GM21786 (cell line): ENCODE data around the gene SH3PXD2A.
"Not testable (repeated sequence)": the region's sequence is repeated elsewhere in the genome, so short reads cannot be mapped to it uniquely, and the experiment has no call there.

Experiments
- ATAC-seq: cut with Tn5 transposase; IDR thresholded peaks from one replicate; pipeline ENCODE4 v1.9.1; 2021; ENCODE audit not compliant: unreplicated experiment

Gene SH3PXD2A

GRCh38 chr10:103613616-103614015, 241.8 kb downstream of the SH3PXD2A start:
- ATAC-seq: no peak

DNA sequence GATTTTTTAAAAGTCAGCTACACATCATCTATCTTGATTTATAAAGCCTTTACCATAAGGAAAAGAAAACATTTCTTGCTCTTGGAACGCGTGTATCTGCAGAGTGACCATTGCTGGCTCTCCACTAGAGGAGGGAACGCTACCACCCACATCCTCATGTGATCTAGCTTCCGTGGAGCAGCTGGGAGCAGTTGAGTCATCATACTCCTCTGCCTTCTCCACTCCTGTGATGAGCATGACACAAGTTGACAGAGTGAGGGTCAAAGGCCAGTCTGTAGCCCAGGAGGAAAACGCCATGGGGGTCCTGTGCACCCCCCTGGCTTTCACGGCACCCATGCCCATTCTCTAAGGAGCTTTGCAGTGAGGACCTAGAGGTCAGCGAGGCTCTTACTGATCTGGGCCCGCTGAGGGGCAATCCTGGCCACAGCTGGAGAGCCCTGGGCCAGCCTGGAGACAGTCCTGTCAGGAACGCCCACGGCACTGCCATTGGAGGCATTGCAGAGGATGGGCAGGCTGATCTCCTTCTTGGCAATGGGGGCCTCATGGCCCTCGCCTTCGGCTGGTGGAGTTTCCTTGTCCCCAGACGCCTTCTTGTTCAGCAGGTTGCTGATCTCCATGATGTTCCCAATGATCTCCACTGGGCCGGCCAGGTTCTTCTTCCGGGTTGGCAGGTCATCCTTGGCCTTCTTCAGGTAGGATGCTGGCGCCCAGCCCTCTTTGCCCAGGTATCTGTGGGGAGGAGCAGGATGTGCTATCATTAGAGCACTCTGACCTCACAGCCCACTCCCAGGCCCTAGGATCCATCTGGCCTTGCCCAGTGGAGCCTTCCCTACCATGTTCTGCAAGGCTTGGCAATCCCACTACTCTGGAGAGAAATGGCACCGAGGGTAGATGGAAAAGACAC, 242.7 kb downstream of the SH3PXD2A start:
- no peak for ATAC-seq

DNA sequence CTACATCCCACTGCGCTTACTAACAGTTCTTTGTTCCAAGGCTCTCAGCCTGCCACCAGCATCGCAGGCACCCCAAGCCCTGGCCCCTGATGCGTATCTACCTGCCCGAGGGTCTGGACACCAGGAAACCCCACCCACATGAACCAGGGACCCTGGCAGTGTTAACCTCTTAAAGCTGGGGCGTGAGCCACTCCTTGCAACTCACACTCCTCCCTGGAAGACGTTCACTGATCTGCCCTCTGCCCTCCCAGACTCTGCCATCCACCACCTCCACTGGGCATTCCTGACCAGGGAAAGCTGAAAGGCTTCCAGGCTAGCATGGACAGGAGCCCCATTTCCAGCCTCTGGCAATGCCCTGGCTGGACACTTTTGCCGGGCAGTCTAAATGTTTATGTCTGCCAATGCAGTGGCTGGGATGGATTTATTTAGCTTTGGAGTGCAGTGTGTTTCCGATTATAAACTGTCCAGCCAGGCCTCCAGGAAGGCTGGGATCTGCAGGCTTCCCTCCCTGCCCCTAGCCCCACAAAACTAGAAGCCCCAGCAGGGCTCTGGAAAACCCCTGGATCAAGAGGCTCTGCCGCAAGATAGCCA, 244.4 kb downstream of the SH3PXD2A start:
- ATAC-seq: no peak

DNA sequence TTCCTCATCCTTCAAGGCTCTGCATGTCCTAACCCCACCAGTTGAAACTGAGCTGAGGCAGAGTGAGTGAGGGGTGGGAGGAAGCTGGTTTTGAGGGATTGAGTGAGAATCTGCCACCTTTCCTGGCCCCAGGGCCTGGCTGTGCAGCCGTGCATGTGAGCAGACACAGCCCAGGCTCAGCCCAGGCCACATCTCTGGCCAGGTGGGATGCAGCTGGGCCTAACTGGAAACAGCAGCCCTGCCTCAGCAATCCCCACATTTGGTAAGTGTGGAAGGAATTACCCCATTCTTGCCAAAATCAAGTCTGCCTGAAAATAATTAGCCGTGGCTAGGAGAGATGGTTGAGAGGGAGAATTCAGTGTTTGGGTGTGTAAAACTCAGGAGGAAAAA, 245.3 kb downstream of the SH3PXD2A start:
- no peak for ATAC-seq

- ATAC-seq: no peak
Measured at GRCh38 chr10:103609231-103610082, 245.9 kb downstream of the SH3PXD2A start.

GRCh38 chr10:103608056-103608455, 247.3 kb downstream of the SH3PXD2A start:
- not testable (repeated sequence) for ATAC-seq

- not testable (repeated sequence) for ATAC-seq
Measured at GRCh38 chr10:103607051-103607450, 248.3 kb downstream of the SH3PXD2A start.

DNA sequence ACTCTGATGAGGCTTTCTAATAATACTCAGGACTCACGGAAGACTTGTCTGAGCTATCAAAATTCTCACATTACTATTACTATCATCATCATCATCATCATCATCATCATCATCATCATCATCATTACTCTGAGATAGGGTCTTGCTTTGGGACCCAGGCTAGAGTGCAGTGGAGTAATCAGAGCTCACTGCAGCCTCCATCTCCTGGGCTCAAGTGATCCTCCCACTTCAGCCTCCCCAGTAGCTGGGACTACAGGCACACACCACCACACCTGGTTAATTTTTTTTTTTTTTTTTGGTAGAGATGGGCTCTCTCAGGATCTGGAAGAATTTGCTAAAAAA, 249.3 kb downstream of the SH3PXD2A start:
- ATAC-seq: not testable (repeated sequence)

GRCh38 chr10:103605359-103606096, 249.8 kb downstream of the SH3PXD2A start:
- ATAC-seq: no peak

DNA sequence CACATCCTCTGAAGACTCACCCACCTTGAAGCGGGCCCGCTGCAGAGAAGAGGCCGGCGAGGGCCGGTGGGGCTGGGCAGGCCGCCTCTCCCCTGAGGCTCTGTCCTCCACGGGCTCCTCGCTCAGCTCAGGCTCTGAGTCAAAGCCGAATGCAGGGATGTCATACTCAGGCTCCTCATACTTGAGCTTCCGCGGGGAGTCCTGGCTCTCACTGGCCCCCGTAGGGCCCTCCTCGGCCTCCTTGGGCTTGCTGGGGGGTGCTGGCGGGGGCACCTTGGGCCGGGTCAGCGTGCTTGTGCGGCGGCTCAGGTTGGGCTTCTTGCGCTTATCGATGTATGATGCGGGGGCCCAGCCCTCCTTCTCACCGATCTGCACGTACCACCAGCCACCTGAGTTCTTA, 252.0 kb downstream of the SH3PXD2A start:
- ATAC-seq: no peak

DNA sequence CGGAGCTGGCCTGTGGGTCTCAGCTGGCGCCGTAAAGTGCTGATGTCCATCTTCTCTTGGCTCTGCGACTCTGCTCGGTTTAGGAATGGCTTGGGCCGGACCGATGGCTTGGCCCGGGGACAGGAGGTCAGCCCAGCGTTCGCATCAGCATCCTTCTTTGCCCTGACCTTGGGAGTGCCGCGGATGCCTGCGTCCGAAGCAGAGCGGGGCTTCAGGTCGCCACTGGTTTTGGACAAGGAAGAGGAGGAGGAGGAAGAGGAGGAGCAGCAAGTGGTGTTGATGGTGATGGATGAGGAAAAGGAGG, 252.6 kb downstream of the SH3PXD2A start:
- no peak for ATAC-seq

- no peak for ATAC-seq
Measured at GRCh38 chr10:103602028-103602851, 253.1 kb downstream of the SH3PXD2A start.

DNA sequence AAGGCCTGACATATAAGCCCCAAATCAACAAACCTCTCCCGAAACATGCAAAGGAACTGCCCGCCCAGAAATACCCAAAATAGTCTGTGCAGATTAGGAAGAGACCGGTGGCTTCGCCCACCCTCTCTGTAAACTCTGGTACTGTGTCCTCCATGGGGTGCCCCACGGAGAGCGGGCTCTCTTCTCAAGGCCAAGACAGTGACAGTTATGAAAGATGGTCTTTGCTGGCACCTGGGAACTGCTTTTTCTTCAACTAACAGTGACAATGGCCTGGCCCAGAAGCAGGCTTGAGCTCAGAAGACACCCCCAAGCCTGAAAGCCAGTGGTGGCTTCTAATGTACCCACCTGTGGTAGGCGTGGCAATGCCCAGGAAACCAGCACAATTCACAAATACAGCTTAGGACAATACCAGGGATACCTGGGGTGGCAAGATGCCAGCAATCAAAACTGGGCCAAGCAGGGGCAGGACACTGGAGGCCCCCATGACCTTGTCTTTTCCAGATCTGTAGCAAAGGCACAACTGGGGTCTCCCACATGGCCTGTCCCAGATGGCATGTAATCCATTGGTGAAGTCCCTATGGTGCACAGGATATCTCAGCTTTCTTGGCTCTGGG, 254.3 kb downstream of the SH3PXD2A start:
- no peak for ATAC-seq

DNA sequence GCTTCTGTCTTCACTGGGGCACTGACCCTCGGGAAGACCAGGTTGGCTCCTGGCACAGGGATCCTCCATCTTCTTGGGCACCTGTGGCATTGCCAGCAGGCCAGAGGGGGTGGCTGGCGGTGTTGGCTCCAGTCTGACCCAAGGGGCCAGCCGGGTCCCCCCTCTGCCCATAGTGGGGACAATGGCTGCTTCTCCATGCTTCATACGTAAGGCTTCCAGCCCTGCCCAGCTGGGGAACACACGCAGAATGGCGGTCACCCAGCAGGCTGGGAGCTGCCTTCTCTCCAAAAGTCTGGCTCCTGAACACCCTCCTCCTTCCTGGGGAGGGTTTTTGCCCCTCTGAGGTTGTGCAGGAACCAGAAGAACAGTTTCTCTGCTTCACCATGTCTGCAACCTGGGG, 255.1 kb downstream of the SH3PXD2A start:
- no peak for ATAC-seq

DNA sequence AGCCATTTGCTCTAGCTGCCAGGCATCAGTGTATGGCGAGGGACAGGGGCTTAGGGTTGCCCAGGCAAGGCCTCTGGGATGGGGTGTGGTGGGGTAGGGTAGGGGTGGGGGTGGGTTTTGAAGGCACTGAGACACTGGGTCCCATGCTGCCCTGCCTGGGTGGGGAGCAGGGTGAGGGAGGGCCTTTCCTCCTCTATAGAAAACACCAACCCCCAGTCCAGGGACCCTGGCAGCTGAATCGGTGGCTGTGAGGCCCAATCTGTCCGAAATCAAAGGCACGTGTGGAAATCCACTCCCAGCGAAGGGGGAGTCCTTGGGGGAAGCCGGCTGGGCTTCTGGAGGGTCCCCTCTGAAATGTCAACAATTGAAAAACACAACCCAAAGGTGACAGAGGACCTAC, 255.5 kb downstream of the SH3PXD2A start:
- ATAC-seq: no peak

- no peak for ATAC-seq
Measured at GRCh38 chr10:103599211-103599610, 256.2 kb downstream of the SH3PXD2A start.

DNA sequence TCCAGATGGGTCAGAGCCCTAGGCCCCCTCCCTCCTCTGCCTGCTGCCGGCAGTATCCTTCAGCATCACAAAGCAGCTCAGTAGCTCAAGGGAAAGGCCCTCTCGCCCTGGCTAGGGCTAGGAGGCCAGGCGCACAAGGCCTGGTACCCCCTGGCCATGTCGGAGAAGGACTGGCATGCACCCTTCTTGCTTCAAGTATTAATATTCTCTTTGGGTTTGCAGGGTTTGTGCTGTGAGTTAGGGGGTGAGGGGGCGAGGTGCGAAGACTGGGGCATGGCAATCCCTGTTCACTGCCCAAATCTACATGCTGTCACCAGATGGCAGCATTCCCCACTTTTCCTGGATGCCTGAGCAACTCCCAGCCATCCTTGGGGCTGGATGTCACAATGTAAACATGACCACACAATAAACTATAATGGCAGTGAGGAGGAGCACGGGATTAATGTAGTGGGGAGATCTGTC, 256.7 kb downstream of the SH3PXD2A start:
- ATAC-seq: no peak

DNA sequence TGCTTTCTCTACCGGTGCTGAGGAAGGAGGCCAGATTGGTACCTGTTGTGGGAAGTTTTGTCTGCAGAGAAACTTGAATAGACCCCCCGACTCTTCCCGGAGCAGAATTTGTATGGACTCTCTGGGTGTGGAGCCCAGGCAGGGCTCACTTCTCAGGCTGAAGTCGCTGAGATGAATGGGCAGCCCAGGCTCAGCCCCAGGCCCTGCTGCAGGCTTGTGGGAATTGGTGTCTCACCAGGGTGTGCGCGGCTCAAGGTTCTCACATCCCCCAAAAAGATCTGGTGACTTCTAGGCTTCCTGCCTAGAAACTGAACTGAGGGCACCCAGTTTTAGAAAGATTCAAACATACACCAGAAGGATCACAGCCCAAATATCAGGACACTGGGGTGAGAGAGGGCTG, 258.4 kb downstream of the SH3PXD2A start:
- no peak for ATAC-seq

DNA sequence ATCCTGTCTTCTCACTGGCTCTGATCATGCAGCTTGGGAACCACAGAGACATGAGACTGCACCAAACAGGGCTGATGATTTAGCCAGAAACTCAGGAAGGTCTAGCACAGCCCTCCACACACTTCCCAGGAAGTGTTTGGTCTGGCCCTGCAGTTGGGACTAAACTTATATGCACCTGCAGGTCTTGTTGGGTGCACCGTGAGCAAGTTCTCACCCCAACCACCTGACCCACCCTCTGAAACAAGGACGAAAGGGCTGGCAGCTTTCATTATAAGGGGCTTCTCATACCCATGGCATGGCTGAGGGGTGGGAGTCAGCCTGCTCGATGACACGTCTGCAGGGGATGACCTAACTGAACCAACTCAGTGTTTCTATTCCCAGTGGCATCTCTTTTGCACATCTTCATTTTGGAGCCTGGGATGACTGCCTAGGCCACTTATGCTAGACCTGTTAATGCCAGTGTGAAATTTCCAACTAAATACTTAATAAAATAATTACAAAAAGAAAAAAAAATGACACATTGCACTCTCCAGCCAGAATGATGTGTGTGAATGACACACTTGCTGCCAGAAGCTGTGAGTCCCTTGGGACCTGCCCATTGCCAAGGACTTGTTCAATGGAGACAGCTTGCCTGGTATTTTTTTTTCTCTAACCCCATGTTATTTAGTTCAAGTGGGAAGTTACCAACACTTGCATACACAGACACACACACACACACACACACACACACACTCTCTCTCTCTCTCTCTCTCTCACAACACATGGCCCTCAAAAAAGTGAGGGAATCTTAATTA, 259.2 kb downstream of the SH3PXD2A start:
- ATAC-seq: no peak
